ENCODE measurements around the gene FMO4. TPM values are rescaled to one million over a fixed set of nuclear protein-coding genes. Genes with fewer than 3 reads are reported as not detected.

FMO4 gene
- total and polyA plus RNA-seq, 2 experiments from 2014 or later: 1.4 to 1.7 TPM

DNA sequence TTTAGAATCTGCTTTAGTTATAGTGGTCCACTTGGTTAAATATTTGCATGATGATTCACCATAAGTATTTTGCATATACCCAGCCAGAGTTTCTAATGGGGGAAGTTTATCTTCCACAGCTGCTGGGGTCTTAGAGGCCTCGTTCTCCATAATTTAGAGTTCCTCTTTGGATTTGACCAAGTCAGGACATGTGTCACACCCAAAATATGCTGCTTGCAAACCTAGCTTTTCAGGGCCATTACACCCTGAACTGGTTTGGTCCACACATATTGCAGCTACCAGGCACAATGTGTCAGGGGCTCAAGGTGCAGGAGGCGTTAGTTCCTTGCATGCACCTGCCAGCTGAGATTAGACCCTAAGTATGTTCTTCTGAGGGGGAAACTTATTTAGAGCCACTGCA, 17.1 kb upstream of the FMO4 start:
- DNase-seq: no peak
- in situ Hi-C loops (cut with MboI): no loop called here

GRCh38 chr1:171298696-171299095, 15.3 kb upstream of the FMO4 start:
- Histone ChIP-seq H3K9ac (no peak overlapping the region), H2AFZ (no peak overlapping the region), H3K36me3 (ENCODE audit: low read depth) (no peaks in the 10 kb centered on the region), H3K4me1 (ENCODE audit: insufficient read depth) (peaks cover 7% of the 10 kb centered on the region), H3K9me3 (ENCODE audit: low read depth) (no peaks in the 10 kb centered on the region), H3K27ac (no peak overlapping the region), H3K4me2 (ENCODE audit: unreplicated experiment) (no peak overlapping the region), H3K27me3 (replicated peaks; ENCODE audit: insufficient read depth) (no peaks in the 10 kb centered on the region), H3K9me2 (ENCODE audit: insufficient read depth) (no peaks in the 10 kb centered on the region), H3K79me2 (ENCODE audit: insufficient read depth) (no peaks in the 10 kb centered on the region), H3K4me3 (no peak overlapping the region), H4K20me1 (ENCODE audit: insufficient read depth) (no peaks in the 10 kb centered on the region), H3F3A (ENCODE audit: insufficient read depth) (no peaks in the 10 kb centered on the region)
- WGBS, 2 experiments (ENCODE audit: low coverage in 1 of 2, low lambda C conversion rate in 2 of 2, missing lambda C conversion rate in 2 of 2): 53 to 61% methylated on average over 4 of the region's 4 CpGs
- no peak for TF ChIP-seq EZH2phosphoT487 (IDR thresholded peaks at IDR 0.05; ENCODE audit: insufficient read depth, low read depth)
- TF ChIP-seq EZH2 (IDR thresholded peaks at IDR 0.05; ENCODE audit: insufficient read depth, poor library complexity, severe bottlenecking): no peak
- DNase-seq: no peak
- in situ Hi-C loops (cut with MboI): no loop called here

More for the DNA sequence above, 17.1 kb upstream of the FMO4 start:
- Histone ChIP-seq H4K20me1 (ENCODE audit: insufficient read depth) (no peaks in the 10 kb centered on the region), H3K9me2 (ENCODE audit: insufficient read depth) (no peaks in the 10 kb centered on the region), H3K4me1 (ENCODE audit: insufficient read depth) (peaks cover 15% of the 10 kb centered on the region), H3K9me3 (ENCODE audit: low read depth) (no peaks in the 10 kb centered on the region), H3F3A (ENCODE audit: insufficient read depth) (no peaks in the 10 kb centered on the region), H3K79me2 (ENCODE audit: insufficient read depth) (no peaks in the 10 kb centered on the region), H3K36me3 (ENCODE audit: low read depth) (no peaks in the 10 kb centered on the region), H3K9ac (no peak overlapping the region), H2AFZ (no peak overlapping the region), H3K4me3 (no peak overlapping the region), H3K27ac (no peak overlapping the region), H3K27me3 (replicated peaks; ENCODE audit: insufficient read depth) (no peaks in the 10 kb centered on the region), H3K4me2 (ENCODE audit: unreplicated experiment) (no peak overlapping the region)
- WGBS, 2 experiments (ENCODE audit: low coverage in 1 of 2, low lambda C conversion rate in 2 of 2, missing lambda C conversion rate in 2 of 2): 61 to 76% methylated on average over 2 of the region's 2 CpGs
- TF ChIP-seq EZH2phosphoT487 (IDR thresholded peaks at IDR 0.05; ENCODE audit: insufficient read depth, low read depth) (no peak), EZH2 (IDR thresholded peaks at IDR 0.05; ENCODE audit: insufficient read depth, poor library complexity, severe bottlenecking) (no peak)

- Histone ChIP-seq H3K4me3 (no peak overlapping the region), H3K79me2 (ENCODE audit: insufficient read depth) (no peaks in the 10 kb centered on the region), H4K20me1 (ENCODE audit: insufficient read depth) (no peaks in the 10 kb centered on the region), H3K4me2 (ENCODE audit: unreplicated experiment) (no peak overlapping the region), H3F3A (ENCODE audit: insufficient read depth) (no peaks in the 10 kb centered on the region), H2AFZ (no peak overlapping the region), H3K4me1 (ENCODE audit: insufficient read depth) (peaks cover 7% of the 10 kb centered on the region), H3K9me3 (ENCODE audit: low read depth) (no peaks in the 10 kb centered on the region), H3K27ac (no peak overlapping the region), H3K27me3 (replicated peaks; ENCODE audit: insufficient read depth) (no peaks in the 10 kb centered on the region), H3K9ac (no peak overlapping the region), H3K36me3 (ENCODE audit: low read depth) (no peaks in the 10 kb centered on the region), H3K9me2 (ENCODE audit: insufficient read depth) (no peaks in the 10 kb centered on the region)
- TF ChIP-seq EZH2phosphoT487 (IDR thresholded peaks at IDR 0.05; ENCODE audit: insufficient read depth, low read depth) (no peak), EZH2 (IDR thresholded peaks at IDR 0.05; ENCODE audit: insufficient read depth, poor library complexity, severe bottlenecking) (no peak)
- no peak for DNase-seq
- 43 to 52% methylated on average over 2 of the region's 2 CpGs for WGBS, 2 experiments (ENCODE audit: low coverage in 1 of 2, low lambda C conversion rate in 2 of 2, missing lambda C conversion rate in 2 of 2)
- in situ Hi-C loops (cut with MboI): no loop called here
Measured at GRCh38 chr1:171299342-171299741, 14.6 kb upstream of the FMO4 start.

DNA sequence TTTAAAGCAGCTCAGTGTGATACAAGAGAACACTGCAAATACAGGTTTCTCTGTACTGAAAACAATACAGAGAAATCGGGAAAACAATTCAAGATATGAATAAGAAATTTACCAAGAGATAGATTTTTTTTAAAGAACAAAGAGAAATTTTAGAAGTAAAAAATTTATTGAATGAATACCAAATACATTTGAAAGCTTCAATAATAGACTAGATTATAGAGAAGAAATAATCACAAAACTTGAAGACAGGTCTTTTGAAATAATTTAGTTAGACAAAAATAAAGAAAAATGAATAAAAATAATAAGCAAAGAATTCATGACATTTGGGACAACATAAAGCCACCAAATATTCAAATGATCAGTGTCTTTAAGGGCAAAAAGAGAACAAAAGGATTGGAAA, 13.6 kb upstream of the FMO4 start:
- H3K4me3 ChIP-seq: no peak overlapping the region
- H4K20me1 ChIP-seq (ENCODE audit: insufficient read depth): no peaks in the 10 kb centered on the region
- TF ChIP-seq EZH2 (IDR thresholded peaks at IDR 0.05; ENCODE audit: insufficient read depth, poor library complexity, severe bottlenecking): no peak
- no peak for TF ChIP-seq EZH2phosphoT487 (IDR thresholded peaks at IDR 0.05; ENCODE audit: insufficient read depth, low read depth)
- H3K9me2 ChIP-seq (ENCODE audit: insufficient read depth): no peaks in the 10 kb centered on the region
- 67 to 71% methylated on average over 1 of the region's 1 CpG for WGBS, 2 experiments (ENCODE audit: low coverage in 1 of 2, low lambda C conversion rate in 2 of 2, missing lambda C conversion rate in 2 of 2)
- no peaks in the 10 kb centered on the region for H3K79me2 ChIP-seq (ENCODE audit: insufficient read depth)
- no peaks in the 10 kb centered on the region for H3K9me3 ChIP-seq (ENCODE audit: low read depth)
- no peak overlapping the region for H3K4me2 ChIP-seq (ENCODE audit: unreplicated experiment)
- no peak overlapping the region for H3K9ac ChIP-seq
- H2AFZ ChIP-seq: no peak overlapping the region
- H3K27ac ChIP-seq: no peak overlapping the region
- no peaks in the 10 kb centered on the region for H3K36me3 ChIP-seq (ENCODE audit: low read depth)
- peaks cover 2% of the 10 kb centered on the region; the same call in 1 of the 2 replicates for H3K4me1 ChIP-seq (ENCODE audit: insufficient read depth)
- no peaks in the 10 kb centered on the region for H3K27me3 ChIP-seq (replicated peaks; ENCODE audit: insufficient read depth)
- no peaks in the 10 kb centered on the region for H3F3A ChIP-seq (ENCODE audit: insufficient read depth)
- in situ Hi-C loops (cut with MboI): no loop called here
- DNase-seq: no peak

GRCh38 chr1:171310661-171311087, 3.3 kb upstream of the FMO4 start:
- TF ChIP-seq EZH2 (IDR thresholded peaks at IDR 0.05; ENCODE audit: insufficient read depth, poor library complexity, severe bottlenecking) (no peak), EZH2phosphoT487 (IDR thresholded peaks at IDR 0.05; ENCODE audit: insufficient read depth, low read depth) (no peak)
- Histone ChIP-seq H3K9ac (no peak overlapping the region), H3K27me3 (replicated peaks; ENCODE audit: insufficient read depth) (peaks cover 4% of the 10 kb centered on the region; the same call in 1 of the 2 replicates), H3K4me3 (no peak overlapping the region), H3K4me1 (ENCODE audit: insufficient read depth) (peaks cover 5% of the 10 kb centered on the region; the same call in 1 of the 2 replicates), H3K9me2 (ENCODE audit: insufficient read depth) (no peaks in the 10 kb centered on the region), H4K20me1 (ENCODE audit: insufficient read depth) (no peaks in the 10 kb centered on the region), H3K4me2 (ENCODE audit: unreplicated experiment) (no peak overlapping the region), H3K27ac (no peak overlapping the region), H3F3A (ENCODE audit: insufficient read depth) (peaks cover 6% of the 10 kb centered on the region; the same call in 1 of the 2 replicates), H2AFZ (no peak overlapping the region), H3K36me3 (ENCODE audit: low read depth) (no peaks in the 10 kb centered on the region), H3K9me3 (ENCODE audit: low read depth) (no peaks in the 10 kb centered on the region), H3K79me2 (ENCODE audit: insufficient read depth) (no peaks in the 10 kb centered on the region)
- DNase-seq: no peak
- 55 to 56% methylated on average over 3 of the region's 3 CpGs for WGBS, 2 experiments (ENCODE audit: low coverage in 1 of 2, low lambda C conversion rate in 2 of 2, missing lambda C conversion rate in 2 of 2)
- in situ Hi-C loops (cut with MboI): loop anchor here (10.0 kb wide), 1 partner anchor 226 kb away; no protein-coding TSS in a partner anchor
